SK-N-MC (cell line): Measurements from ENCODE around the gene TYW1.

Experiments
- EZH2 ChIP-seq: fragments of 200-600 bp; sonication (generic); IDR thresholded peaks from one replicate; pipeline ENCODE4 v1.6.1; 2017; ENCODE audit warnings: antibody characterized with exemption
- FOXP2 ChIP-seq: optimal IDR thresholded peaks from 2 replicates; pipeline ENCODE3; 2011; ENCODE audit warnings: mild to moderate bottlenecking, moderate library complexity; ENCODE audit not compliant: insufficient read depth; ENCODE audit errors: extremely low read length, control extremely low read depth
- POLR2AphosphoS5 ChIP-seq: IDR thresholded peaks from 2 replicates; pipeline ENCODE4 v1.6.1; 2012; ENCODE audit warnings: mild to moderate bottlenecking, low read depth, low read length, borderline replicate concordance

DNA sequence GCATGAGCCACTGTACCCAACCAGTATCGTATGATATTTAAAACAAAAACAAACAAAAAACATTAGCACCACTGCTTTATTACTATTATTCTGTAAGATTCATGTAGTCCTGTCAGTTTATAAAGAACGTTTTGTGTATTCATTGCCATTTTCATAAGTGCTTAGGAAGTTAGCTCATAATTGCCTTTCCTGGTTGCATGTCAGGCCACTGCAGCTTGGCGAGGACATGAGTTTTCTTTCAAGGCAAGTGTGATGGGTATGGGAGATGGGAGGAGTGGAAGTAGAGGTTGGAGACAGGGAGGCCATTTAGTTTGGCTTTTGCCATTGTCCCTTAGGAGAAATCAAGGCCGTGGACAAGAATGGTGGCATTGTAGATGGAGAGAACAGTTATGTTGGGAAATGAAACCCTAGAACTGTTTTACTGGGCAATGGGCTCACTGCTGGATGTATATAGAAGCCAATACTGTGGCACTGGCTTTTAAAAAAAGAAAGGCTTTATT, 48.9 kb downstream of the TYW1 start:
- TF ChIP-seq EZH2 (no peak), POLR2AphosphoS5 (no peak), FOXP2 (no peak)
